Activated CD4-positive, alpha-beta T cell treated with anti-CD3 and anti-CD28 coated beads for 4 hours (primary cell): ENCODE results near the gene OR10G3.

Experiments
- DNase-seq, 2 donors: peaks; one replicate each; pipeline ENCODE4 v3.0.0-alpha.2; 2020

OR10G3 gene

GRCh38 chr14:21534576-21534975, 45.3 kb downstream of the OR10G3 start:
- no peak for DNase-seq

DNA sequence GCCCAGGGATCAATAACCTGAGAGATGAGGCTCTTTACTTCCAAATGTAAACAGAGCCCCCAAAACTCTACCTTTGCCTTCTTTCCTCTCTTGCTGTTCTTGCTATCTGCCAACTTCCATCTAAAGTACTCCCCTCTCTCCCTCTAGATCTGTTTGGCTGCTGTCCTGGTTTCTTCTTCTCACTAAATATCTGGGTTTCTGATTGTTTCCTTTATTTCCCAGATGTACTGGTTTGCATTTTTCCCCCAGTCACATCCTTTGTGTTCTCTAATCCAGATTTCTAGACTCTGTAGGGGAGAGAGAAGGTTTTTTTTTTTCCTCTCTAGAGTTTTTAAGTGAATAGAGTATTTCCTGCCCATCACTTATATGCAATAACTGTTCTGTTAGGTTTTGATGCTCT, 46.6 kb downstream of the OR10G3 start:
- no peak for DNase-seq

DNA sequence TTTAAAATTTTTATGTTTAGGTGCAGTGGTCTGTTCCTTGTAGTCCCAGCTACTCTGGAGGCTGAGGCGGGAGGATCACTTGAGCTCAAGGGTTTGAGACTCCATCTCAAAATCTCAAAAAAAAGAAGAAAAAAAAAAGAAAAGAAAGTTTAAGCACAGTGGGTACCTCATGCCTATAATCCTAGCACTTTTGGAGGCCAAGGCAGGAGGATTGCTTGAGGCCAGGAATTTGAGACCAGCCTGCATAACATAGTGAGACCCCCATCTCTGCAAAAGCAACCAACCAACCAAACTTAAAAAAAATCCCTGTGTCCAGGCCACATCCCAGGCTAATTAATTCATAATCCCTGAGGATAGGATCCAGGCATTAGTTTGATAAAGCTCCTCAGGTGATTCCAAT, 50.4 kb downstream of the OR10G3 start:
- DNase-seq: no peak

- DNase-seq: no peak
These were observed 51.2 kb downstream of the OR10G3 start for GRCh38 chr14:21528381-21529348.

DNA sequence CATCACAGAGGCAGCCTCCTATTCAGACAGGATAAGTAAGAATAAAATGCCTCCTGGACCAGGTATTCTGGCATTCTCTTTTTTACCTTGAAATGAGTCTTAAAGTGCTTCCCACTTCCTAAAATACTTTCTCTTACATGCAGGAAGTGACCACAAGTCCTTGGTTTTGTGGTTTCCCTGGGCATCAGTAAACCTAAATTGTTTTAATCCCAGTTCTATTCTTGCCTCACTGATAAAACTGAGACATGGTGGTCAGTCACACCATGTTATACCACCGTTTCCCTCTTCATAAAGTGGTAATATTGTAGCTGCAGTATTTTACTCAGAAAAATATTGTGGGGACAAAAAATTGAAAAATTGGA, 52.6 kb downstream of the OR10G3 start:
- no peak for DNase-seq

DNA sequence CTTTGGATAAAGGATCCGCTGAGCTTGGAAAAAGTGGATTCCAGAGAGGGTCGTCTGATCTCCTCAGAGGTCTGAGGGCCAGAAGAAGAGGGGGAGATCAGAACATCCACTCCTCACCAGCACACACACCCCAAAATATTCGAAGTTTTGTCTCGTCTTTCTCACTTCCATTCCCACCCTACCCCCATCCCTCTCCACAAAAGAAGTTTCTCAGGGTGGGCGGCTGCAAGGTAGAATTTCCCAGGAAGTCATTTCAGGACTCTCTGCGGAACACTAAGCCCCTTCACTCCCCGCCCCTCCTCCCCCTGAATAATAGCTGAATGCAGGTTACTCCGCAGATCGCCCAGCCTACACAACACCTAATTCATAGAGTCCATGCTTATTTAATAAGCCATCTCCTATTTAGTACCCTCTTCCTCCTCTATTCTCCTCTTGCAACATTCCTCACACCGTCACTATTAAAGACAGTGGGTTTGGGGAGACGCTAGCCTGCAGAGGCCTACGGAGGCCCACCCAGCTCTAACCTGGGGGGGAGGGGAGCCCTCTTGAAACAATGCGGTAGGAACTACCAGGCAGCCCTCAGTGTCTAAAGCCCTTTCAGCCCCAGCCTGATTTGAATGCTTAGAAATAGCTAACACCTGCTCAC, 53.1 kb downstream of the OR10G3 start:
- DNase-seq: no peak

- peak; percentile 71 to 72 for DNase-seq
These were observed 53.8 kb downstream of the OR10G3 start, which contains the start of gene SALL2 for GRCh38 chr14:21525962-21526671. Gene SALL2 (minus strand): TSS chr14:21526346. CDS start chr14:21526127, 219 bp downstream.

- no peak for DNase-seq
These were observed 54.3 kb downstream of the OR10G3 start for GRCh38 chr14:21525571-21525961.

GRCh38 chr14:21524575-21525490, 55.0 kb downstream of the OR10G3 start:
- DNase-seq: no peak

DNA sequence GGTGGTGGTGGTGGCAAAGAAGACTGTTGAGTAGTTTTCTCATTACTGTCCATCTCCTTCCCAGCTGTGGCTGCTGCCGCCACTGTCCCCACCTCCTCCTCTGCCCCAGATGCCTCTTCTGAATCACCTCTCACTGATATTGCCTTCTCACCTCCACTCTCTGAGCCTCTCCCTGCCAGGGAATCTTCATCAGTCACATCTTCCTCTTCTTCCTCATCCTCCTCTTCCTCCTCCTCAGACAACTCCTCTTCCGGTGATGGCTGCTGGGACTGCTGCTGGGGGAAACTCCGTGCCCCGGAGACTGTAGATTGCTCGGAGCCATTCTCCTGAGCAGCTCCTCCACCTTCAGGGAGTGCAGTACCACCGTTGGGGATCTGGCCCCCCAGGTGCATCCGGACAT, 56.7 kb downstream of the OR10G3 start:
- DNase-seq: no peak

DNA sequence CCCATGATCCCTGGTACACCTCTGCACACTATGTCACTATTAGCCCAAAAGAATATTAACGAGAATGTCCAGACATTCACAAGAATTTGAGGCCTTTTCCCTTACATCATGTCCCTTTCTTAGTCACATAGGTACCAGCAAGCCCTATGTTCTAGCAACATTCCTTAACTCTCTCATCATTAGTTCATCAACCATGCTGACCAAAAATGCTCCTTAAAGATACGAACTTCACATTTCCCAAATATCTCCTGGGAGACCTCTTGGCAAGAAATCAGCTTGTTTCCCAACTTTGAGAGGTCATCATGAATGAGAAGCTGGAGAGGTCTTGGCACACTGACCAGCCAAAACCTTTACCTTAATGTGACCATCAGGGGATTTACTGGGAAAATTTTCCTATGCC, 58.4 kb downstream of the OR10G3 start:
- no peak for DNase-seq

DNA sequence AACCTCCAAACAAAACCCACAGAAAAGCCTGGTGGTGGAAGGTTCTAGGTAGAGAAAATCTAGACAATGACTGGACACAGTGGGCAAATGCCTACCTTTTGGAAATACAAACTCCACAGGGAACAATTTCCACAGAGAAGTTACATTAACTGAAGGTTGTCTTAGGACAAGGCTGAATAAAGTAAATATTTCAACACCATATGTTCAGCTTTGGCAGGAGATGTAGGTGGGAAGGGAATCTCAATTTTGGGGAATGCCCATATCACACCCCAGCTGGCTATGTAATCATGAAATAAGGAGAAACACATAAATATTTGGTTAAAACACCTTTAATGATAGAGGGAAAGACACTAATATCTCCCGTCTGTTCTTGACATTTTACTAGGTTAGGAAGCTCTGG, 59.1 kb downstream of the OR10G3 start:
- DNase-seq: no peak

DNA sequence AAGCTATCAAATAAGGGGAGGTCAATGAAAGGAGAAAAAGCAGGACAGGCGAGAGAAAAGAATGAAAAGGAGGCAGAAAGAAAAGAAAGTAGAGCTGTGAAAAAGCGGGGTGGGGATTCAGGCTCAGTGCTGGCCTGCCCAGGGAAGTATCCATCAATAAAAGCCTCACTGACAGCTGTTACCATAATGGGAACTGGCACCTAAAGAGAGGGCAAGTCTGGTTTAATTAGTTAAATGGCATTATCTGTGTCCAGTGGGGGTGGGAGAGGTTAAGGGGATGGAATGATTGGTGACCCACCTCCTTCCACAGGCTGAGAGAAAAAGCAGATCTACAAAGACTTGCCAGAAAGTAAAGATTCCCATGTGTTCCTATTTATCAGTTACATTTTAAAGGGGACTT, 61.2 kb downstream of the OR10G3 start:
- DNase-seq: no peak
